HepG2 (cell line): ENCODE data around the gene RNF150. TPM values are rescaled to one million over a fixed set of nuclear protein-coding genes. Genes with fewer than 3 reads are reported as not detected.

Experiments used
- ATAC-seq: fragments of 200-7000 bp; cut with Tn5 transposase; 3 replicates; pipeline ENCODE4 v1.9.1; 2020; ENCODE audit warnings: mild to moderate bottlenecking, moderate library complexity
- BruUV-seq: library from RNA; stranded (reverse); fragments of 400-500 nt; replicated peaks from 2 replicates; lab custom pipeline; 2021; lab: Mats Ljungman, UMichigan
- CTCF ChIA-PET: fragments of 300-600 bp; formaldehyde crosslinking; extraction: SDS; loops from one replicate; lab custom pipeline; 2021; ENCODE audit warnings: low total read pairs, inconsistent platforms, low intra/inter-chr PET ratio; lab: Yijun Ruan, JAX
- POLR2A ChIA-PET: fragments of 350-600 bp; sonication (Branson Sonifier 250); formaldehyde crosslinking; loops from one replicate; lab custom pipeline; 2020; ENCODE audit warnings: antibody characterized with exemption, inconsistent platforms; lab: Yijun Ruan, JAX
- DNase-seq: peaks from one replicate; pipeline ENCODE4 v3.0.0-alpha.2; 2015; ENCODE audit warnings: low spot score
- FAIRE-seq: peaks from 3 replicates; lab custom pipeline; 2011; peaks lifted over from hg19 to GRCh38; lab: Jason Lieb, UNC
- H2AFZ ChIP-seq: one replicate; pipeline ENCODE4 v1.6.1; 2011; ENCODE audit warnings: low read length, inconsistent platforms
- H3K27ac ChIP-seq: fragments of 300-600 bp; 3 replicates; pipeline ENCODE4 v1.8.0; 2011; ENCODE audit warnings: mixed run types, mild to moderate bottlenecking, mixed read lengths, low read length, inconsistent platforms; ENCODE audit not compliant: insufficient read depth; ENCODE audit errors: extremely low read length
- H3K27me3 ChIP-seq, 2 experiments: fragments of 200-600 bp in 1 of 2; 2 replicates in 1 of 2; 3 replicates in 1 of 2; pipeline versions ENCODE4 v1.6.0 to v1.8.0; 2011; ENCODE audit warnings: low read length in 2 of 2, mild to moderate bottlenecking in 2 of 2, moderate library complexity in 2 of 2, inconsistent platforms in 1 of 2; ENCODE audit not compliant: insufficient read depth in 2 of 2, control insufficient read depth in 1 of 2
- H3K36me3 ChIP-seq, 2 experiments: fragments of 200-600 bp in 1 of 2; replicated peaks in 1 of 2; 2 replicates in 1 of 2; 3 replicates in 1 of 2; pipeline versions ENCODE4 v1.5.1 to v1.8.0; 2011; ENCODE audit warnings: low read length in 2 of 2, inconsistent platforms in 1 of 2; ENCODE audit not compliant: insufficient read depth in 2 of 2, control insufficient read depth in 1 of 2
- H3K4me1 ChIP-seq: 2 replicates; pipeline ENCODE4 v1.5.1; 2012; ENCODE audit warnings: low read length, inconsistent platforms; ENCODE audit not compliant: insufficient read depth
- H3K4me2 ChIP-seq: 2 replicates; pipeline ENCODE4 v1.6.0; 2011; ENCODE audit warnings: low read depth, low read length, inconsistent platforms
- H3K4me3 ChIP-seq, 3 experiments: fragments of 200-600 bp in 1 of 3; sonication (generic), shearing (Covaris generic) in 1 of 3; replicated peaks in 1 of 3; 2 replicates each; pipeline ENCODE4 v1.5.1; 2011 to 2016; ENCODE audit warnings: low read length in 3 of 3, inconsistent platforms in 2 of 3, low read depth in 2 of 3, mild to moderate bottlenecking in 2 of 3, control low read depth in 1 of 3, mixed read lengths in 1 of 3; ENCODE audit not compliant: insufficient read depth in 1 of 3
- H3K79me2 ChIP-seq: one replicate; pipeline ENCODE4 v1.6.1; 2011; ENCODE audit warnings: low read length, inconsistent platforms; ENCODE audit not compliant: insufficient read depth
- H3K9ac ChIP-seq: 2 replicates; pipeline ENCODE4 v1.6.0; 2011; ENCODE audit warnings: mild to moderate bottlenecking, low read depth, low read length, inconsistent platforms; ENCODE audit not compliant: insufficient read depth
- H3K9me3 ChIP-seq: 2 replicates; pipeline ENCODE4 v1.5.1; 2012; ENCODE audit warnings: mild to moderate bottlenecking, low read length
- H4K20me1 ChIP-seq: 2 replicates; pipeline ENCODE4 v1.6.0; 2011; ENCODE audit warnings: inconsistent platforms, mild to moderate bottlenecking, low read length, moderate library complexity; ENCODE audit not compliant: insufficient read depth
- FOXA3 ChIP-seq: IDR thresholded peaks from 2 replicates; pipeline ENCODE4 v1.6.1; 2016; ENCODE audit warnings: missing genetic modification reagents, missing compliant biosample characterization
- MAFF ChIP-seq: IDR thresholded peaks from 2 replicates; pipeline ENCODE4 v1.6.1; 2011; ENCODE audit warnings: low read depth, low read length, improper control_type of control experiment
- MAFK ChIP-seq, 2 experiments: IDR thresholded peaks in 1 of 2; conservative IDR thresholded peaks in 1 of 2; 2 replicates each; pipeline ENCODE4 v1.6.1; 2011; ENCODE audit warnings: improper control_type of control experiment in 2 of 2, low read length in 2 of 2
- PCBP1 ChIP-seq: fragments of 200-400 bp; formaldehyde crosslinking; IDR thresholded peaks from 2 replicates; pipeline ENCODE4 v1.6.1; 2017; ENCODE audit warnings: mild to moderate bottlenecking, low read depth, low read length, borderline replicate concordance
- RERE ChIP-seq: IDR thresholded peaks from 2 replicates; pipeline ENCODE4 v1.6.1; 2016; ENCODE audit warnings: low read depth, missing genetic modification reagents, missing compliant biosample characterization
- ZBTB7A ChIP-seq: sonication (generic); formaldehyde crosslinking; IDR thresholded peaks from 2 replicates; pipeline ENCODE4 v1.8.0; 2022; ENCODE audit warnings: mild to moderate bottlenecking, missing genetic modification reagents
- WGBS: methylation state at CpG from one replicate; pipeline ENCODE4 v1.1.6; 2017; ENCODE audit warnings: low lambda C conversion rate; 5-methylcytosine and 5-hydroxymethylcytosine counted together
- in situ Hi-C: cut with HindIII; loops from 2 replicates; pipeline ENCODE4 v1.10.0; 2017; ENCODE audit warnings: low pct_unique_long_range_greater_than_20kb; ENCODE audit not compliant: extremely low pct_ligation_motif_present
- intact Hi-C: fragments of 100-400 bp; cut with micrococcal nuclease; formaldehyde crosslinking; loops from one replicate; pipeline ENCODE4 v1.10.0; 2022; ENCODE audit not compliant: unreplicated experiment
- polyA plus RNA-seq, 8 experiments: library from polyadenylated mRNA; depleted of rRNA in 3 of 8; stranded (reverse) in 7 of 8; unstranded in 1 of 8; fragments of >200 nt; fragmentation: Illumina TruSeq in 4 of 8; extraction: Trizol in 4 of 8; gene quantifications; 2 replicates each; pipeline versions ENCODE4 v1.2.1 to v1.2.3, GENCODE V29; 2011 to 2016; ENCODE audit warnings: low read depth in 4 of 8, missing spikeins in 1 of 8, mixed read lengths in 1 of 8; ENCODE audit not compliant: insufficient read depth in 1 of 8
- total RNA-seq, 5 experiments: library from RNA; depleted of rRNA; stranded (reverse); fragments of >200 nt; fragmentation: Illumina TruSeq; extraction: Trizol; gene quantifications; 2 replicates each; pipeline ENCODE4 v1.2.3, GENCODE V29; 2016; ENCODE audit warnings: low read depth in 1 of 5

Gene RNF150
- total and polyA plus RNA-seq, 2 of the 13 experiments (the other 11 are each of a cell fraction or from before 2014, with no cell fraction given) = 0.02 to 0.03 TPM

- CTCF ChIA-PET = interaction anchor here (2.5 to 3.1 kb wide), 2 partner anchors 239 to 255 kb away, joined by 7 to 26 read pairs; no protein-coding TSS in a partner anchor
- WGBS = 0% methylated on average over 1 of the region's 1 CpG
- no peak for DNase-seq
Observed at GRCh38 chr4:140849526-140849925, 283.7 kb downstream of the RNF150 start.

GRCh38 chr4:140846736-140847135 is 286.5 kb downstream of the RNF150 start:
- BruUV-seq = no TSS peak
- no peak for ATAC-seq
- Histone ChIP-seq H3K9ac (no peak overlapping the region), H2AFZ (no peak overlapping the region), H3K27me3 (no peaks in the 10 kb centered on the region), H3K9me3 (no peaks in the 10 kb centered on the region), H3K4me1 (0 out of 2 replicates have a peak, but pooled peaks cover 5% of the 10 kb centered on the region), H3K36me3 (no peaks in the 10 kb centered on the region), H3K4me2 (no peak overlapping the region), H4K20me1 (no peaks in the 10 kb centered on the region), H3K79me2 (no peaks in the 10 kb centered on the region), H3K4me3 (no peak overlapping the region), H3K27ac (no peak overlapping the region)
- POLR2A ChIA-PET = no interaction called here
- CTCF ChIA-PET = no interaction called here
- in situ Hi-C loops = loop anchor here (25.0 kb wide), 1 partner anchor 834 kb away; no protein-coding TSS in a partner anchor
- intact Hi-C loops = no loop called here
- DNase-seq = no peak
- FAIRE-seq = no peak
- TF ChIP-seq RERE = no peak
- TF ChIP-seq PCBP1 = no peak
- no peak for TF ChIP-seq ZBTB7A (CRISPR knock-in tag)

More at GRCh38 chr4:140849526-140849925, 283.7 kb downstream of the RNF150 start:
- in situ Hi-C loops (loop anchor here (25.0 kb wide), 1 partner anchor 837 kb away; no protein-coding TSS in a partner anchor), intact Hi-C loops (no loop called here)
- Histone ChIP-seq H3K27ac (no peak overlapping the region), H3K79me2 (no peaks in the 10 kb centered on the region), H3K4me1 (0 out of 2 replicates have a peak, but pooled peaks cover 5% of the 10 kb centered on the region), H3K36me3 (no peaks in the 10 kb centered on the region), H4K20me1 (no peaks in the 10 kb centered on the region), H3K4me3 (no peak overlapping the region), H3K9ac (no peak overlapping the region), H3K4me2 (no peak overlapping the region), H2AFZ (no peak overlapping the region), H3K27me3 (no peaks in the 10 kb centered on the region), H3K9me3 (no peaks in the 10 kb centered on the region)
- FAIRE-seq (no peak), ATAC-seq (no peak)
- TF ChIP-seq MAFK (conservative IDR thresholded peaks at IDR 0.05 in 1 of 2, IDR thresholded peaks at IDR 0.05 in 1 of 2; ENCODE audit: low read length in 2 of 2) (peak; percentile 98 to 99), FOXA3 (CRISPR knock-in tag) (no peak), MAFF (peak; percentile 98)
- POLR2A ChIA-PET = no interaction called here
- no TSS peak for BruUV-seq
